Measurements from ENCODE around the gene TSPAN18. TPM values are rescaled to one million over a fixed set of nuclear protein-coding genes. Genes with fewer than 3 reads are reported as not detected.

The TSPAN18 gene
- total RNA-seq, 1 donor from 2014 or later: 94.6 TPM

GRCh38 chr11:44968510-44968909 is 241.7 kb downstream of the TSPAN18 start:
- ATAC-seq (no peak), DNase-seq (no peak)
- intact Hi-C loops (cut with micrococcal nuclease): no loop called here

GRCh38 chr11:44969651-44970252 is 243.0 kb downstream of the TSPAN18 start:
- DNase-seq (no peak), ATAC-seq (no peak)
- intact Hi-C loops (cut with micrococcal nuclease): no loop called here

GRCh38 chr11:44970293-44970692 is 243.5 kb downstream of the TSPAN18 start:
- intact Hi-C loops (cut with micrococcal nuclease): no loop called here
- DNase-seq (no peak), ATAC-seq (no peak)

GRCh38 chr11:44971185-44971584 is 244.4 kb downstream of the TSPAN18 start:
- intact Hi-C loops (cut with micrococcal nuclease): no loop called here
- no peak for DNase-seq
- ATAC-seq: peak; percentile 24

- DNase-seq (peak; percentile 44), ATAC-seq (peak; percentile 60)
- intact Hi-C loops (cut with micrococcal nuclease): no loop called here
Measured at GRCh38 chr11:44972746-44973435, 246.1 kb downstream of the TSPAN18 start.

- intact Hi-C loops (cut with micrococcal nuclease): no loop called here
- ATAC-seq: no peak
- no peak for DNase-seq
Measured at GRCh38 chr11:44973632-44974401, 247.1 kb downstream of the TSPAN18 start.

- ATAC-seq (no peak), DNase-seq (no peak)
- intact Hi-C loops (cut with micrococcal nuclease): no loop called here
Measured at GRCh38 chr11:44974402-44975000, 247.7 kb downstream of the TSPAN18 start.

- no peak for ATAC-seq
Measured at GRCh38 chr11:44976576-44976975, 249.8 kb downstream of the TSPAN18 start.

GRCh38 chr11:44977493-44977984 is 250.8 kb downstream of the TSPAN18 start:
- intact Hi-C loops (cut with micrococcal nuclease): no loop called here
- DNase-seq: no peak
- ATAC-seq: peak; percentile 21

More at GRCh38 chr11:44976576-44976975, 249.8 kb downstream of the TSPAN18 start:
- no peak for DNase-seq
- intact Hi-C loops (cut with micrococcal nuclease): no loop called here

GRCh38 chr11:44978274-44978960 is 251.7 kb downstream of the TSPAN18 start:
- intact Hi-C loops (cut with micrococcal nuclease): no loop called here
- DNase-seq (no peak), ATAC-seq (no peak)

GRCh38 chr11:44978961-44979331 is 252.2 kb downstream of the TSPAN18 start:
- no peak for DNase-seq
- intact Hi-C loops (cut with micrococcal nuclease): no loop called here
- no peak for ATAC-seq

GRCh38 chr11:44979543-44980399 is 253.0 kb downstream of the TSPAN18 start:
- ATAC-seq: peak; percentile 41
- intact Hi-C loops (cut with micrococcal nuclease): no loop called here
- DNase-seq: peak; percentile 46

- no peak for ATAC-seq
- DNase-seq: no peak
- intact Hi-C loops (cut with micrococcal nuclease): no loop called here
Measured at GRCh38 chr11:44980533-44981427, 254.0 kb downstream of the TSPAN18 start.

Data from left ventricle myocardium superior (tissue), 1 donor.